Stimulated activated CD8-positive, alpha-beta memory T cell treated with anti-CD3 and anti-CD28 coated beads, Interleukin-2, amount 100 ng/mL, for 48 hours (primary cell): ENCODE results near the gene DOCK2.

ENCODE experiments used
- DNase-seq, 2 donors: peaks; one replicate each; pipeline ENCODE4 v3.0.0-alpha.2; 2020; ENCODE audit warnings: low read depth in 2 of 2

Gene DOCK2

GRCh38 chr5:169905017-169905416, 267.9 kb downstream of the DOCK2 start:
- no peak for DNase-seq

GRCh38 chr5:169906745-169907649, 269.9 kb downstream of the DOCK2 start:
- DNase-seq = no peak

- no peak for DNase-seq
Measured at GRCh38 chr5:169908864-169909263, 271.8 kb downstream of the DOCK2 start.

GRCh38 chr5:169909945-169910344, 272.9 kb downstream of the DOCK2 start:
- no peak for DNase-seq

GRCh38 chr5:169910393-169910792, 273.3 kb downstream of the DOCK2 start:
- no peak for DNase-seq

- no peak for DNase-seq
Measured at GRCh38 chr5:169911448-169912212, 274.6 kb downstream of the DOCK2 start.

- DNase-seq = no peak
Measured at GRCh38 chr5:169913479-169913878, 276.4 kb downstream of the DOCK2 start.

- no peak for DNase-seq
Measured at GRCh38 chr5:169914766-169915165, 277.7 kb downstream of the DOCK2 start.

- no peak for DNase-seq
Measured at GRCh38 chr5:169917500-169917899, 280.4 kb downstream of the DOCK2 start.

GRCh38 chr5:169918228-169918627, 281.2 kb downstream of the DOCK2 start:
- no peak for DNase-seq

GRCh38 chr5:169920474-169920873, 283.4 kb downstream of the DOCK2 start:
- DNase-seq = no peak

GRCh38 chr5:169921384-169921783, 284.3 kb downstream of the DOCK2 start:
- no peak for DNase-seq

- DNase-seq = no peak
Measured at GRCh38 chr5:169921949-169922348, 284.9 kb downstream of the DOCK2 start.

GRCh38 chr5:169922474-169922873, 285.4 kb downstream of the DOCK2 start:
- no peak for DNase-seq

- DNase-seq = no peak
Measured at GRCh38 chr5:169923988-169924387, 286.9 kb downstream of the DOCK2 start.

GRCh38 chr5:169933127-169933526, 296.1 kb downstream of the DOCK2 start:
- DNase-seq = no peak

GRCh38 chr5:169933616-169934015, 296.5 kb downstream of the DOCK2 start:
- DNase-seq = no peak

GRCh38 chr5:169934990-169935389, 297.9 kb downstream of the DOCK2 start:
- DNase-seq = no peak

- DNase-seq = no peak
Measured at GRCh38 chr5:169935762-169936161, 298.7 kb downstream of the DOCK2 start.

GRCh38 chr5:169938439-169938838, 301.4 kb downstream of the DOCK2 start:
- DNase-seq = no peak

GRCh38 chr5:169939731-169940130, 302.7 kb downstream of the DOCK2 start:
- no peak for DNase-seq

- DNase-seq = no peak
Measured at GRCh38 chr5:169941542-169941941, 304.5 kb downstream of the DOCK2 start.

GRCh38 chr5:169942181-169942580, 305.1 kb downstream of the DOCK2 start:
- no peak for DNase-seq
